RWPE1 (cell line): ENCODE measurements around the gene EEA1.

Experiments
- CTCF ChIA-PET: fragments of 350-600 bp; sonication (Branson Sonifier 250); formaldehyde crosslinking; extraction: SDS; loops from one replicate; lab custom pipeline; 2021; lab: Yijun Ruan, JAX
- POLR2A ChIA-PET: fragments of 400-600 bp; formaldehyde crosslinking; extraction: SDS; loops from one replicate; lab custom pipeline; 2020; ENCODE audit warnings: antibody characterized with exemption; ENCODE audit not compliant: low non-redundant PET; lab: Yijun Ruan, JAX
- DNase-seq: peaks from one replicate; pipeline ENCODE4 v3.0.0; 2012; ENCODE audit warnings: low spot score
- H3K27ac ChIP-seq: fragments of 450-650 bp; 2 replicates; pipeline ENCODE4 v1.5.1; 2017
- TF ChIP-seq, protein P1 (sequence below): fragments of 450-650 bp; conservative IDR thresholded peaks from 2 replicates; pipeline ENCODE4 v1.5.1; 2017; ENCODE audit warnings: low read depth, mild to moderate bottlenecking

The EEA1 gene

DNA sequence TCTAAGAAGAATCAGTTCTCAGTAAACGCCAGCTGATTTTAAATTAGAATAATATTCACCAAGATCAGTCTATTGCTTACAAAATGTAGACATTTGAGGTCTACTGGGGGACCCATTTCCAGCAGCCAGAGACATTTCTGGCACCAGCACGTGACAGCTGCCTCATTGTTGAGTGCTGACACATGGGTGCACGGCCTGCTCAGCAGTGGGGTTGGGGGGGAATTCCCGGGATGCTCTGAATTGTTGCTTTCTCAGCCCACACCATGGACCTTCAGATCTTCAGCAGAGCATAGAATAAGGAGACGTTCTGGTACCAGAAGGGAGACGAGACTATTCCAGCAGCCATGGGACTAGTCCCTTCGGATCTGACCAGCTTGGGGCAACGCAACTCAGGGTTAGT is 208.0 kb downstream of the EEA1 start:
- CTCF ChIA-PET = no interaction called here
- POLR2A ChIA-PET = no interaction called here
- TF ChIP-seq, protein P1, sequence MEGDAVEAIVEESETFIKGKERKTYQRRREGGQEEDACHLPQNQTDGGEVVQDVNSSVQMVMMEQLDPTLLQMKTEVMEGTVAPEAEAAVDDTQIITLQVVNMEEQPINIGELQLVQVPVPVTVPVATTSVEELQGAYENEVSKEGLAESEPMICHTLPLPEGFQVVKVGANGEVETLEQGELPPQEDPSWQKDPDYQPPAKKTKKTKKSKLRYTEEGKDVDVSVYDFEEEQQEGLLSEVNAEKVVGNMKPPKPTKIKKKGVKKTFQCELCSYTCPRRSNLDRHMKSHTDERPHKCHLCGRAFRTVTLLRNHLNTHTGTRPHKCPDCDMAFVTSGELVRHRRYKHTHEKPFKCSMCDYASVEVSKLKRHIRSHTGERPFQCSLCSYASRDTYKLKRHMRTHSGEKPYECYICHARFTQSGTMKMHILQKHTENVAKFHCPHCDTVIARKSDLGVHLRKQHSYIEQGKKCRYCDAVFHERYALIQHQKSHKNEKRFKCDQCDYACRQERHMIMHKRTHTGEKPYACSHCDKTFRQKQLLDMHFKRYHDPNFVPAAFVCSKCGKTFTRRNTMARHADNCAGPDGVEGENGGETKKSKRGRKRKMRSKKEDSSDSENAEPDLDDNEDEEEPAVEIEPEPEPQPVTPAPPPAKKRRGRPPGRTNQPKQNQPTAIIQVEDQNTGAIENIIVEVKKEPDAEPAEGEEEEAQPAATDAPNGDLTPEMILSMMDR = no peak
- no peak overlapping the region for H3K27ac ChIP-seq
- DNase-seq = no peak
